HEK293 (cell line): ENCODE results near the gene MOK.

Source experiments
- CTCF ChIA-PET: fragments of 350-600 bp; formaldehyde crosslinking; extraction: SDS; loops from one replicate; lab custom pipeline; 2021; ENCODE audit warnings: antibody characterized with exemption; lab: Yijun Ruan, JAX
- POLR2A ChIA-PET: fragments of 300-600 bp; formaldehyde crosslinking; extraction: SDS; loops from one replicate; lab custom pipeline; 2020; ENCODE audit warnings: antibody characterized with exemption, inconsistent platforms; lab: Yijun Ruan, JAX
- H3K27ac ChIP-seq: fragments of 200-500 bp; sonication (Bioruptor generic); 2 replicates; pipeline ENCODE4 v1.5.1; 2014; ENCODE audit warnings: low read depth, low read length, control low read depth, inconsistent platforms; ENCODE audit errors: extremely low read depth
- H3K36me3 ChIP-seq, 2 experiments: fragments of 200-500 bp in 1 of 2; sonication (Bioruptor generic) in 1 of 2; 1 replicate in 1 of 2; 2 replicates in 1 of 2; pipeline ENCODE4 v1.5.1; 2014 to 2017; ENCODE audit warnings: inconsistent platforms in 2 of 2, low read length in 2 of 2; ENCODE audit not compliant: control insufficient read depth in 2 of 2, insufficient read depth in 1 of 2
- H3K4me1 ChIP-seq: fragments of 200-500 bp; sonication (Bioruptor generic); 2 replicates; pipeline ENCODE4 v1.5.1; 2014; ENCODE audit warnings: mild to moderate bottlenecking, low read length, inconsistent platforms; ENCODE audit not compliant: control insufficient read depth, insufficient read depth
- H3K4me3 ChIP-seq: 2 replicates; pipeline ENCODE4 v1.5.1; 2011; ENCODE audit warnings: low read depth, mild to moderate bottlenecking, control low read depth, low read length, moderate library complexity
- H3K9me3 ChIP-seq: fragments of 200-500 bp; sonication (Bioruptor generic); 2 replicates; pipeline ENCODE4 v1.5.1; 2014; ENCODE audit warnings: low read depth, low read length, inconsistent platforms; ENCODE audit not compliant: control insufficient read depth, insufficient read depth
- INSM2 ChIP-seq: fragments of 450-650 bp; formaldehyde crosslinking; IDR thresholded peaks from 2 replicates; pipeline ENCODE4 v1.5.1; 2016; ENCODE audit warnings: missing biosample characterization, missing genetic modification characterization
- PBX3 ChIP-seq: sonication (generic); formaldehyde crosslinking; IDR thresholded peaks from 2 replicates; pipeline ENCODE4 v1.8.1; 2022; ENCODE audit warnings: mild to moderate bottlenecking, moderate library complexity, missing genetic modification reagents
- PRDM2 ChIP-seq: fragments of 450-650 bp; formaldehyde crosslinking; IDR thresholded peaks from 2 replicates; pipeline ENCODE4 v1.5.1; 2016; ENCODE audit warnings: missing biosample characterization, missing genetic modification characterization, borderline replicate concordance
- REPIN1 ChIP-seq: fragments of 450-650 bp; formaldehyde crosslinking; IDR thresholded peaks from 2 replicates; pipeline ENCODE4 v1.5.1; 2017; ENCODE audit warnings: missing biosample characterization, missing genetic modification characterization, low read depth
- SP2 ChIP-seq: fragments of 450-650 bp; formaldehyde crosslinking; IDR thresholded peaks from 2 replicates; pipeline ENCODE4 v1.5.1; 2016; ENCODE audit warnings: missing biosample characterization, missing genetic modification characterization
- YY2 ChIP-seq: fragments of 450-650 bp; formaldehyde crosslinking; IDR thresholded peaks from 2 replicates; pipeline ENCODE4 v1.5.1; 2016; ENCODE audit warnings: missing biosample characterization, missing genetic modification characterization
- ZBTB26 ChIP-seq: fragments of 450-650 bp; formaldehyde crosslinking; optimal IDR thresholded peaks from 2 replicates; pipeline ENCODE3; 2016; ENCODE audit warnings: missing biosample characterization, mild to moderate bottlenecking, missing genetic modification characterization
- ZFHX2 ChIP-seq: fragments of 450-650 bp; formaldehyde crosslinking; conservative IDR thresholded peaks from 2 replicates; pipeline ENCODE4 v1.5.1; 2016; ENCODE audit warnings: missing biosample characterization, missing genetic modification characterization
- ZIC2 ChIP-seq: fragments of 450-650 bp; formaldehyde crosslinking; IDR thresholded peaks from 2 replicates; pipeline ENCODE4 v1.5.1; 2016; ENCODE audit warnings: missing biosample characterization, missing genetic modification characterization
- ZNF140 ChIP-seq: fragments of 450-650 bp; formaldehyde crosslinking; IDR thresholded peaks from 2 replicates; pipeline ENCODE4 v1.5.1; 2016; ENCODE audit warnings: missing biosample characterization, missing genetic modification characterization
- ZNF155 ChIP-seq: fragments of 450-650 bp; formaldehyde crosslinking; IDR thresholded peaks from 2 replicates; pipeline ENCODE4 v1.5.1; 2016; ENCODE audit warnings: missing biosample characterization, missing genetic modification characterization
- ZNF19 ChIP-seq: fragments of 450-650 bp; formaldehyde crosslinking; IDR thresholded peaks from 2 replicates; pipeline ENCODE4; 2016; ENCODE audit warnings: missing biosample characterization, missing genetic modification characterization, low read depth
- ZNF292 ChIP-seq: fragments of 450-650 bp; formaldehyde crosslinking; IDR thresholded peaks from 2 replicates; pipeline ENCODE4 v1.5.1; 2016; ENCODE audit warnings: low read depth, missing biosample characterization, missing genetic modification characterization, borderline replicate concordance
- ZNF449 ChIP-seq: fragments of 450-650 bp; formaldehyde crosslinking; IDR thresholded peaks from 2 replicates; pipeline ENCODE4 v1.5.1; 2017; ENCODE audit warnings: missing biosample characterization, mild to moderate bottlenecking, missing genetic modification characterization, moderate library complexity
- ZNF488 ChIP-seq: fragments of 450-650 bp; formaldehyde crosslinking; IDR thresholded peaks from 2 replicates; pipeline ENCODE4 v1.5.1; 2016; ENCODE audit warnings: missing biosample characterization, missing genetic modification characterization
- ZNF513 ChIP-seq: fragments of 450-650 bp; IDR thresholded peaks from 2 replicates; pipeline ENCODE4 v1.5.1; 2018; ENCODE audit warnings: missing biosample characterization, missing genetic modification characterization
- ZNF747 ChIP-seq: fragments of 450-650 bp; formaldehyde crosslinking; IDR thresholded peaks from 2 replicates; pipeline ENCODE4 v1.5.1; 2016; ENCODE audit warnings: missing biosample characterization, missing genetic modification characterization

MOK gene

GRCh38 chr14:102218688-102219087 is 86.3 kb downstream of the MOK start:
- Histone ChIP-seq H3K36me3 (peaks cover 0 to 2% of the 10 kb centered on the region in 2 experiments; a peak in 1 of 3 replicates), H3K4me1 (no peaks in the 10 kb centered on the region), H3K27ac (no peak overlapping the region), H3K4me3 (no peak overlapping the region), H3K9me3 (no peaks in the 10 kb centered on the region)
- ChIA-PET POLR2A (no interaction called here), CTCF (no interaction called here)
- peak; percentile 17; the same call in 1 of the 2 replicates for TF ChIP-seq ZIC2 (tag by site-specific recombination)
- TF ChIP-seq ZNF19 (tag by site-specific recombination), result no peak
- peak; percentile 26; the same call in 1 of the 2 replicates for TF ChIP-seq ZFHX2 (tag by site-specific recombination)
- no peak for TF ChIP-seq ZNF488 (tag by site-specific recombination)

- CTCF ChIA-PET, result no interaction called here
- TF ChIP-seq ZFHX2 (tag by site-specific recombination) (no peak), ZNF140 (tag by site-specific recombination) (no peak), INSM2 (tag by site-specific recombination) (no peak), ZNF292 (tag by site-specific recombination) (no peak), ZNF155 (tag by site-specific recombination) (no peak), YY2 (tag by site-specific recombination) (no peak), ZNF747 (no peak), ZBTB26 (no peak), ZNF513 (no peak), SP2 (tag by site-specific recombination) (no peak), PRDM2 (tag by site-specific recombination) (no peak), REPIN1 (tag by site-specific recombination) (no peak), PBX3 (CRISPR knock-in tag) (no peak), ZNF449 (tag by site-specific recombination) (no peak)
- Histone ChIP-seq H3K4me3 (no peak overlapping the region), H3K9me3 (no peaks in the 10 kb centered on the region), H3K27ac (no peak overlapping the region), H3K4me1 (no peaks in the 10 kb centered on the region), H3K36me3 (no peaks in the 10 kb centered on the region)
- POLR2A ChIA-PET, result no interaction called here
Observed at GRCh38 chr14:102217987-102218421, 87.0 kb downstream of the MOK start.
